IMR-90 (cell line): ENCODE results near the gene TMEM176A. TPM values are rescaled to one million over a fixed set of nuclear protein-coding genes. Genes with fewer than 3 reads are reported as not detected.

Experiments used
- ATAC-seq: fragments of 200-7000 bp; cut with Tn5 transposase; 2 replicates; pipeline ENCODE4 v1.9.1; 2020; ENCODE audit warnings: low read depth, mild to moderate bottlenecking, moderate library complexity
- BruUV-seq: library from RNA; stranded (reverse); fragments of 400-500 nt; replicated peaks from 2 replicates; lab custom pipeline; 2021; lab: Mats Ljungman, UMichigan
- CTCF ChIA-PET: fragments of 300-600 bp; formaldehyde crosslinking; extraction: SDS; loops from one replicate; lab custom pipeline; 2021; ENCODE audit warnings: antibody characterized with exemption; lab: Yijun Ruan, JAX
- POLR2A ChIA-PET: fragments of 300-600 bp; sonication (Branson Sonifier 250); formaldehyde crosslinking; loops from one replicate; lab custom pipeline; 2022; ENCODE audit warnings: antibody characterized with exemption; ENCODE audit not compliant: unreplicated experiment; lab: Charles Lee
- DNase-seq: peaks from one replicate; pipeline ENCODE4 v3.0.0; 2013
- H2AFZ ChIP-seq: replicated peaks from 2 replicates; pipeline ENCODE3; 2013; ENCODE audit warnings: low read length, mild to moderate bottlenecking; ENCODE audit not compliant: poor library complexity
- H2AK5ac ChIP-seq: 2 replicates; pipeline ENCODE4 v1.6.1; 2013; ENCODE audit warnings: low read depth, low read length, inconsistent platforms
- H2AK9ac ChIP-seq: replicated peaks from 2 replicates; pipeline ENCODE3; 2013; ENCODE audit warnings: mild to moderate bottlenecking, low read depth, low read length, moderate library complexity; ENCODE audit not compliant: poor library complexity
- H2BK120ac ChIP-seq: 2 replicates; pipeline ENCODE4 v1.6.1; 2013; ENCODE audit warnings: low read depth, low read length, inconsistent platforms
- H2BK15ac ChIP-seq: 3 replicates; pipeline ENCODE4 v1.6.1; 2013; ENCODE audit warnings: low read depth, low read length, inconsistent platforms
- H2BK20ac ChIP-seq: 2 replicates; pipeline ENCODE4 v1.6.1; 2013; ENCODE audit warnings: low read depth, mild to moderate bottlenecking, inconsistent platforms, low read length, moderate library complexity
- H2BK5ac ChIP-seq: 2 replicates; pipeline ENCODE4 v1.6.1; 2013; ENCODE audit warnings: mild to moderate bottlenecking, low read depth, low read length, inconsistent platforms; ENCODE audit not compliant: poor library complexity, severe bottlenecking
- H3K14ac ChIP-seq: replicated peaks from 2 replicates; pipeline ENCODE4 v1.6.1; 2013; ENCODE audit warnings: low read depth, low read length, inconsistent platforms
- H3K18ac ChIP-seq: 2 replicates; pipeline ENCODE4 v1.6.1; 2013; ENCODE audit warnings: low read depth, low read length, control low read depth
- H3K23ac ChIP-seq: 2 replicates; pipeline ENCODE4 v1.6.1; 2013; ENCODE audit warnings: low read depth, low read length, inconsistent platforms
- H3K27ac ChIP-seq: 2 replicates; pipeline ENCODE4 v1.5.1; 2013; ENCODE audit warnings: mild to moderate bottlenecking, control low read depth, low read length; ENCODE audit not compliant: insufficient read depth
- H3K27me3 ChIP-seq: 2 replicates; pipeline ENCODE4 v1.6.1; 2013; ENCODE audit warnings: low read length; ENCODE audit not compliant: control insufficient read depth, insufficient read depth
- H3K36me3 ChIP-seq: 2 replicates; pipeline ENCODE4 v1.6.1; 2013; ENCODE audit warnings: low read length, mixed read lengths; ENCODE audit not compliant: control insufficient read depth, insufficient read depth
- H3K4ac ChIP-seq: 2 replicates; pipeline ENCODE4 v1.6.1; 2013; ENCODE audit warnings: low read depth, low read length, inconsistent platforms
- H3K4me1 ChIP-seq: 2 replicates; pipeline ENCODE4 v1.6.1; 2013; ENCODE audit warnings: low read length, mixed read lengths; ENCODE audit not compliant: control insufficient read depth, insufficient read depth
- H3K4me2 ChIP-seq: 2 replicates; pipeline ENCODE4 v1.6.1; 2013; ENCODE audit warnings: low read depth, mild to moderate bottlenecking, control low read depth, low read length, moderate library complexity
- H3K4me3 ChIP-seq: 2 replicates; pipeline ENCODE4 v1.5.1; 2013; ENCODE audit warnings: low read depth, mild to moderate bottlenecking, control low read depth, low read length, moderate library complexity; ENCODE audit not compliant: insufficient read depth
- H3K56ac ChIP-seq: 2 replicates; pipeline ENCODE4 v1.6.1; 2013; ENCODE audit warnings: low read length, inconsistent platforms; ENCODE audit not compliant: insufficient read depth; ENCODE audit errors: extremely low read depth
- H3K79me1 ChIP-seq, 2 experiments: 2 replicates each; pipeline ENCODE4 v1.6.1; 2013; ENCODE audit warnings: low read length in 2 of 2, inconsistent platforms in 1 of 2, low read depth in 1 of 2
- H3K9ac ChIP-seq: 2 replicates; pipeline ENCODE4 v1.6.1; 2013; ENCODE audit warnings: low read depth, low read length, control low read depth
- H3K9me1 ChIP-seq: 2 replicates; pipeline ENCODE4 v1.6.1; 2013; ENCODE audit warnings: low read length, inconsistent platforms; ENCODE audit not compliant: insufficient read depth
- H3K9me3 ChIP-seq: 2 replicates; pipeline ENCODE4 v1.6.1; 2013; ENCODE audit warnings: low read length; ENCODE audit not compliant: control insufficient read depth, insufficient read depth
- H4K20me1 ChIP-seq: 2 replicates; pipeline ENCODE4 v1.6.1; 2013; ENCODE audit warnings: low read length, inconsistent platforms; ENCODE audit not compliant: insufficient read depth
- H4K5ac ChIP-seq: 2 replicates; pipeline ENCODE4 v1.6.1; 2013; ENCODE audit warnings: mild to moderate bottlenecking, low read depth, low read length, control low read depth
- H4K8ac ChIP-seq, 2 experiments: 2 replicates each; pipeline ENCODE4 v1.6.1; 2013; ENCODE audit warnings: low read depth in 2 of 2, low read length in 2 of 2, control low read depth in 1 of 2, inconsistent platforms in 1 of 2
- H4K91ac ChIP-seq: 2 replicates; pipeline ENCODE4 v1.6.1; 2013; ENCODE audit warnings: low read depth, low read length, inconsistent platforms; ENCODE audit not compliant: insufficient read depth
- FOS ChIP-seq: fragments of 150-350 bp; IDR thresholded peaks from 2 replicates; pipeline ENCODE4 v1.6.1; 2016; ENCODE audit warnings: low read depth, low read length
- MXI1 ChIP-seq: IDR thresholded peaks from 2 replicates; pipeline ENCODE4 v1.6.1; 2012; ENCODE audit warnings: low read depth, mild to moderate bottlenecking, low read length, moderate library complexity, borderline replicate concordance
- NFE2L2 ChIP-seq: fragments of 150-350 bp; IDR thresholded peaks from 2 replicates; pipeline ENCODE4 v1.6.1; 2016; ENCODE audit warnings: low read depth, mild to moderate bottlenecking, low read length
- RCOR1 ChIP-seq: IDR thresholded peaks from 2 replicates; pipeline ENCODE4 v1.6.1; 2012; ENCODE audit warnings: mild to moderate bottlenecking, low read length, improper control_type of control experiment; ENCODE audit not compliant: insufficient replicate concordance
- WGBS, 2 experiments: methylation state at CpG; one replicate each; pipeline versions ENCODE4 v1.1.5 to v1.1.7; 2013; ENCODE audit warnings: missing lambda C conversion rate in 2 of 2; ENCODE audit not compliant: insufficient read length in 1 of 2; ENCODE audit errors: extremely low coverage in 2 of 2; 5-methylcytosine and 5-hydroxymethylcytosine counted together
- dilution Hi-C: fragments of 300-500 bp; cut with HindIII; formaldehyde crosslinking; loops from one replicate; pipeline ENCODE4 v1.14.3; 2018; ENCODE audit warnings: low sequenced_read_pairs; ENCODE audit not compliant: unreplicated experiment
- in situ Hi-C: fragments of 300-500 bp; cut with MboI; formaldehyde crosslinking; loops from 3 replicates; pipeline ENCODE4 v1.14.3; 2019; ENCODE audit warnings: low sequenced_read_pairs, inconsistent platforms, mixed read lengths
- intact Hi-C: fragments of 100-400 bp; cut with micrococcal nuclease; formaldehyde crosslinking; loops from 2 replicates; pipeline ENCODE4 v1.10.0; 2022
- polyA plus RNA-seq, 3 experiments: library from polyadenylated mRNA; depleted of rRNA; stranded (reverse); fragments of >200 nt; gene quantifications; 2 replicates each; pipeline ENCODE4 v1.2.3, GENCODE V29; 2012; ENCODE audit warnings: low replicate concordance in 1 of 3
- total RNA-seq: library from RNA; depleted of rRNA; stranded (reverse); fragments of >200 nt; gene quantifications from 2 replicates; pipeline ENCODE4 v1.2.3, GENCODE V29; 2012
- TF ChIP-seq, protein P1 (sequence below): conservative IDR thresholded peaks from 2 replicates; pipeline ENCODE4 v1.5.1; 2012; ENCODE audit warnings: mild to moderate bottlenecking, low read depth, low read length, improper control_type of control experiment
- TF ChIP-seq, protein P2 (sequence below): fragments of 150-350 bp; IDR thresholded peaks from 2 replicates; pipeline ENCODE4 v1.6.1; 2017; ENCODE audit warnings: mild to moderate bottlenecking, antibody characterized with exemption, low read length, low read depth

The TMEM176A gene
- total and polyA plus RNA-seq, 2 of the 4 experiments (the other 2 are of a cell fraction) = not detected

DNA sequence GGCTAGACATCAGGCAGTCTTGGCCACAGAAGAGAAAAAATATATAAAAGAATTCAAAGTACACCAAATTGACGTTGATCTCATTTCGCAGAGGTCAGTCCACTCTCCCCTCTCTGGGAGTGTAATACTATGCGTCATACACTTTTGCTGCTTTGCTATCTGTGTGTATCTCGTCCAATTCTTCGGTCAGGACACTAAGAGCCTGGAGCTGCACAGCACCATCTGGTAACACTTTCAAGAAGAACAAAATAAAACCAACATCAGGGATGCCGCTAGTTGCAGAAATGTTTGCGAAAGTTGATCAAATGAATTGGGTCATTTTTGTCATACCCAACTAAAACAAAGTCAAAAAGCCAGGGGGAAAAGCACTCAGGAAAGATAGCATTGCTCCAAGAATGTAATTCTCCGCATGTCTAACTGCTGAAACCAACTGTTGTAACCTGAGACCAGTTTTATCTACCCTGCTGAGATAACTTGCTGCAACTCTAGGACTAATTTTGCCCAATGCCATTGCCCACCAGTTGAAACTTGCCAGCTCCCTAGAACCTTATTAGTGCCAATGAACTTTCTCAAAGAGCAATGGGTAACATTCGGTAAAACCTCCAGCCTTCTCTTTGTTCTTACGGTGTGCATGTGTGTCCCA lies 23.0 kb downstream of the TMEM176A start:
- no peak overlapping the region for H2AK9ac ChIP-seq
- no peak overlapping the region for H2AFZ ChIP-seq
- H4K8ac ChIP-seq = no peak overlapping the region
- intact Hi-C loops = no loop called here
- no peak overlapping the region for H2BK120ac ChIP-seq
- no peak overlapping the region for H3K56ac ChIP-seq
- H3K4me3 ChIP-seq = no peak overlapping the region
- H4K91ac ChIP-seq = no peak overlapping the region
- no peaks in the 10 kb centered on the region for H3K79me1 ChIP-seq
- H3K27me3 ChIP-seq = no peaks in the 10 kb centered on the region; the same call in 1 of the 2 replicates
- POLR2A ChIA-PET = interaction anchor here (0.6 kb wide), 1 partner anchor 151 kb away, joined by 5 read pairs; no protein-coding TSS in a partner anchor
- H4K5ac ChIP-seq = no peak overlapping the region
- no peak overlapping the region for H2BK15ac ChIP-seq
- BruUV-seq = no TSS peak
- H2BK5ac ChIP-seq = no peak overlapping the region
- ATAC-seq (peak; percentile 67), DNase-seq (no peak)
- H3K4me1 ChIP-seq = no peaks in the 10 kb centered on the region; the same call in 1 of the 2 replicates
- H3K27ac ChIP-seq = no peak overlapping the region; the same call in 1 of the 2 replicates
- dilution Hi-C loops = no loop called here
- H3K9me1 ChIP-seq = no peaks in the 10 kb centered on the region
- H3K23ac ChIP-seq = no peak overlapping the region
- H3K9ac ChIP-seq = no peak overlapping the region
- H2BK20ac ChIP-seq = no peak overlapping the region
- TF ChIP-seq FOS (no peak), MXI1 (no peak), RCOR1 (no peak), NFE2L2 (no peak)
- TF ChIP-seq, protein P1, sequence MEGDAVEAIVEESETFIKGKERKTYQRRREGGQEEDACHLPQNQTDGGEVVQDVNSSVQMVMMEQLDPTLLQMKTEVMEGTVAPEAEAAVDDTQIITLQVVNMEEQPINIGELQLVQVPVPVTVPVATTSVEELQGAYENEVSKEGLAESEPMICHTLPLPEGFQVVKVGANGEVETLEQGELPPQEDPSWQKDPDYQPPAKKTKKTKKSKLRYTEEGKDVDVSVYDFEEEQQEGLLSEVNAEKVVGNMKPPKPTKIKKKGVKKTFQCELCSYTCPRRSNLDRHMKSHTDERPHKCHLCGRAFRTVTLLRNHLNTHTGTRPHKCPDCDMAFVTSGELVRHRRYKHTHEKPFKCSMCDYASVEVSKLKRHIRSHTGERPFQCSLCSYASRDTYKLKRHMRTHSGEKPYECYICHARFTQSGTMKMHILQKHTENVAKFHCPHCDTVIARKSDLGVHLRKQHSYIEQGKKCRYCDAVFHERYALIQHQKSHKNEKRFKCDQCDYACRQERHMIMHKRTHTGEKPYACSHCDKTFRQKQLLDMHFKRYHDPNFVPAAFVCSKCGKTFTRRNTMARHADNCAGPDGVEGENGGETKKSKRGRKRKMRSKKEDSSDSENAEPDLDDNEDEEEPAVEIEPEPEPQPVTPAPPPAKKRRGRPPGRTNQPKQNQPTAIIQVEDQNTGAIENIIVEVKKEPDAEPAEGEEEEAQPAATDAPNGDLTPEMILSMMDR = no peak
- TF ChIP-seq, protein P2, sequence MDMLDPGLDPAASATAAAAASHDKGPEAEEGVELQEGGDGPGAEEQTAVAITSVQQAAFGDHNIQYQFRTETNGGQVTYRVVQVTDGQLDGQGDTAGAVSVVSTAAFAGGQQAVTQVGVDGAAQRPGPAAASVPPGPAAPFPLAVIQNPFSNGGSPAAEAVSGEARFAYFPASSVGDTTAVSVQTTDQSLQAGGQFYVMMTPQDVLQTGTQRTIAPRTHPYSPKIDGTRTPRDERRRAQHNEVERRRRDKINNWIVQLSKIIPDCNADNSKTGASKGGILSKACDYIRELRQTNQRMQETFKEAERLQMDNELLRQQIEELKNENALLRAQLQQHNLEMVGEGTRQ = no peak
- H3K9me3 ChIP-seq = no peaks in the 10 kb centered on the region; the same call in 1 of the 2 replicates
- no peaks in the 10 kb centered on the region for H3K36me3 ChIP-seq
- H3K14ac ChIP-seq = no peak overlapping the region
- no peak overlapping the region for H2AK5ac ChIP-seq
- CTCF ChIA-PET = no interaction called here
- in situ Hi-C loops = no loop called here
- WGBS, 2 experiments = 59% methylated on average over 2 of the region's 10 CpGs; no CpG with 5 or more reads in 1 of the 2 experiments
- no peak overlapping the region for H3K4me2 ChIP-seq
- H3K18ac ChIP-seq = no peak overlapping the region; the same call in 1 of the 2 replicates
- no peaks in the 10 kb centered on the region for H4K20me1 ChIP-seq
- no peak overlapping the region for H3K4ac ChIP-seq
